Activated CD4-positive, alpha-beta T cell treated with anti-CD3 and anti-CD28 coated beads, Interleukin-2, amount 10 ng/mL, durations not matched to agents 7 days and 5 days (primary cell): ENCODE data around the gene FNTB. TPM values are rescaled to one million over a fixed set of nuclear protein-coding genes. Genes with fewer than 3 reads are reported as not detected.

Experiments used
- CTCF ChIA-PET: fragments of 350-600 bp; sonication (Branson Sonifier 250); formaldehyde crosslinking; loops from one replicate; lab custom pipeline; 2021; ENCODE audit warnings: antibody characterized with exemption; lab: Charles Lee
- POLR2A ChIA-PET: fragments of 350-600 bp; sonication (Branson Sonifier 250); formaldehyde crosslinking; loops from one replicate; lab custom pipeline; 2021; ENCODE audit warnings: antibody characterized with exemption; lab: Charles Lee
- DNase-seq: peaks from one replicate; pipeline ENCODE4 v3.0.0-alpha.2; 2020
- H3K27ac Mint-ChIP-seq: one replicate; pipeline ENCODE4 v1.8.0; 2021; ENCODE audit warnings: mild to moderate bottlenecking, moderate library complexity, mixed read lengths
- H3K27me3 Mint-ChIP-seq: one replicate; pipeline ENCODE4 v1.8.0; 2021; ENCODE audit warnings: mixed read lengths
- H3K36me3 Mint-ChIP-seq: one replicate; pipeline ENCODE4 v1.8.0; 2021; ENCODE audit warnings: low read depth, mixed read lengths
- H3K4me1 Mint-ChIP-seq: one replicate; pipeline ENCODE4 v1.8.0; 2021; ENCODE audit warnings: mixed read lengths
- H3K4me3 Mint-ChIP-seq: one replicate; pipeline ENCODE4 v1.8.0; 2021; ENCODE audit warnings: mild to moderate bottlenecking, moderate library complexity, mixed read lengths
- H3K9me3 Mint-ChIP-seq: one replicate; pipeline ENCODE4 v1.8.0; 2021; ENCODE audit warnings: mixed read lengths
- microRNA-seq: library from miRNA; unstranded; fragments of <30 nt; microRNA quantifications from one replicate; pipeline ENCODE4 v1.2.0, GENCODE V29; 2021; ENCODE audit warnings: borderline microRNAs expressed, borderline replicate concordance
- total RNA-seq, 2 experiments: library from RNA; stranded (reverse); gene quantifications; one replicate each; pipeline ENCODE4 v1.2.3, GENCODE V29; 2021

The FNTB gene
- total RNA-seq, 2 experiments from 2014 or later = 16.7 to 21.4 TPM

DNA sequence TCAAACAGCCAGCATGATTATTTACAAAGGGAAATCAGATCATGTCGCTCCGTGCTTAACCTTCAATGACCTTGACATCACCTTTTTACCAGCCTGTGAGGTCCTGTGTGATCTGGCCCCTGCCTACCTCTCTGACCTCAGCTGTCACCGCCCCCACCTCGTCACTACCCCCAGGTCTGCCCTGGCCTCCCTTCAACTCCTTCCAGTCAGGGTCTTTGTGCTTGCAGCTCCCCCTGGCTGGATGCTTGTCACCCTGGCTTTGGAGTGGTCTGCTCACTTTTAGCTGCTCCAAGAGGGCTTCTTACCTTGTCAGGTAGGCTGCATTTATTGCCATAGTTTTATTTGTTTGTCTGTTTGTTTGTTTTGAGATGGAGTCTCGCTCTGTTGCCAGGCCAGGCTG, 123.8 kb downstream of the FNTB start:
- H3K4me3 Mint-ChIP-seq = no peak overlapping the region
- POLR2A ChIA-PET = no interaction called here
- no peaks in the 10 kb centered on the region for H3K9me3 Mint-ChIP-seq
- CTCF ChIA-PET = no interaction called here
- DNase-seq = no peak
- peaks cover 13% of the 10 kb centered on the region for H3K4me1 Mint-ChIP-seq
- no peaks in the 10 kb centered on the region for H3K27me3 Mint-ChIP-seq
- no peak overlapping the region for H3K27ac Mint-ChIP-seq
- H3K36me3 Mint-ChIP-seq = no peaks in the 10 kb centered on the region

Small RNA genes lying within 50 kb of the gene (microRNA-seq; reads per million reads assigned to microRNA genes)
- gene MIR4706 = 0.84 reads per million

Other genes with a start within 250 kb of the FNTB start
- gene SPTB, start 107.0 kb upstream of the FNTB start, total RNA-seq = not detected
- 10 to 100 TPM; 65.2 to 82.9 TPM for gene CHURC1, start 72.4 kb upstream of the FNTB start, total RNA-seq
- gene GPX2, start 44.1 kb upstream of the FNTB start, total RNA-seq = not detected
- gene RAB15, start 14.6 kb upstream of the FNTB start, total RNA-seq = 1 to 10 TPM; 4.9 to 5.7 TPM
- 100 to 1,000 TPM; 158 to 203 TPM for gene MAX, start 115.6 kb downstream of the FNTB start, total RNA-seq